HS-27A (cell line): Measurements from ENCODE around the gene MUC20.
"Not testable (repeated sequence)": the region's sequence is repeated elsewhere in the genome, so short reads cannot be mapped to it uniquely, and the experiment has no call there.

ENCODE experiments used
- DNase-seq: peaks from one replicate; pipeline ENCODE4 v3.0.0-alpha.2; 2012; ENCODE audit warnings: low read depth, missing footprints

MUC20 gene

GRCh38 chr3:195731356-195731905 lies 10.7 kb downstream of the MUC20 start:
- no peak for DNase-seq

- no peak for DNase-seq
Measured at GRCh38 chr3:195732940-195733339, 12.2 kb downstream of the MUC20 start.

- DNase-seq, result no peak
Measured at GRCh38 chr3:195735036-195735695, 14.4 kb downstream of the MUC20 start.

- no peak for DNase-seq
Measured at GRCh38 chr3:195736866-195737490, 16.2 kb downstream of the MUC20 start.

GRCh38 chr3:195737782-195738181 lies 17.0 kb downstream of the MUC20 start:
- not testable (repeated sequence) for DNase-seq

GRCh38 chr3:195738274-195739044 lies 17.7 kb downstream of the MUC20 start:
- DNase-seq, result no peak

DNA sequence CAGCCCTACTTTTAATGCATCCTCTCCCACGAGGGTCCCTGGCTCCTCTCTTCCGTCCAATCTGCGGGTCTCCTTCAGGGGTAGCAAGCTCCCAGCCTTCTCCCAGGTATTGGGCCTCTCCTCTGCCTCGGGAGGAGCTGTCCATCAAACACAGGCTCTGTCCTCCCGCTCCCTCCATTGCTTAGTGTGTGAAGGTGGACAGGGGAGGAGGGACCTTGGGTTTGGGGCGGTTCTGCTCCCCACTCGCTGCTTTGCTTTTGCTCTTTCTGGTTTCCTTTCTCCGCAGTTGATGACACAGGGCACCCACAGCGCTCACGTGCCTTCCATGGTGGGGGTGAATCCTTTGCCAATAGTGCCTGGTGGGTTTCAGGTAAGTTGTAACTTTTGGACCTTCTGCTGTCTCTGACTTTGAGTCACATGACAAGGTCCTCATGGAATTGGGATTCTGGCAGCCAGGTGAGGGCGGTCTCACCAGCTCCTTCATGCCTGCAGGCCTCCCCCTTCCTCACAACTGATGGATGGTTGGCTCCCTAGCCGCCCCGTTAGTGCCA lies 18.9 kb downstream of the MUC20 start:
- DNase-seq, result no peak

DNA sequence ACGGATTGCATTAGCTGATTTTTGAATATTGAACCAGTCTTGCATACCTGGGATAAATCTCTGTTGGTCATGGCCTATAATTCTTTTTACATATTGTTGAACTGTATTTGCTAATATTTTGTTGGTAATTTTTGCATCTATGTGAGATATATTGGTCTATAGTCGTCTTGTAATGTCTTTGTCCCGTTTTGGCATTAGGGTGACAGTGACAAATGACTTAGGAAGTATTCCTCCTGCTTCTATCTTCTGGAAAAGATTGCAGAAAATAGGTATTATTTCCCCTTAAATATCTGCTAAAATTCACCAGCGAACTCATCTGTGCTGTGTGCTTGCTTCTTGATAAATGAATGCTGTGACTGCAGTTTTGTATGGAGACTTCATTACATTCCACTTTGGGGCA lies 23.7 kb downstream of the MUC20 start:
- DNase-seq, result no peak

DNA sequence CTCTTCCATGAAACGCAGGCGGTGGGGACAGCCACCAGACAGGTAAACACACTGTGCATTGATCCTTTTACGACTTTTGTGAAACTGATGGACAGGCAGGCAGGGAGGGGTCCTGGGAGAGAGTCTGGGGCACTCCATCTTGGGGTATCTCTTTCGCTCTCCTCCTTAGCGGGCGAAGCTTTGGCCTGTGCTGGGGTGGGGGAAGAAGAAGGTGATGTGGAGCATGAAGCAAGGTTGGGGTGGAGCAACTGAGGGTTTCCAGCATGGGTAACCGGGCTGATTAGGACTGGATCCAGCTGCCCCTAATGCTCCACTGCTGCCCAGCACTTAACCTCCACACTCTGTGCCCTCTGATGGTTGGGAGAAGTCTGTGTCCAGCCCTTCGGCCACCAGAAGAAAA lies 25.6 kb downstream of the MUC20 start:
- no peak for DNase-seq

DNA sequence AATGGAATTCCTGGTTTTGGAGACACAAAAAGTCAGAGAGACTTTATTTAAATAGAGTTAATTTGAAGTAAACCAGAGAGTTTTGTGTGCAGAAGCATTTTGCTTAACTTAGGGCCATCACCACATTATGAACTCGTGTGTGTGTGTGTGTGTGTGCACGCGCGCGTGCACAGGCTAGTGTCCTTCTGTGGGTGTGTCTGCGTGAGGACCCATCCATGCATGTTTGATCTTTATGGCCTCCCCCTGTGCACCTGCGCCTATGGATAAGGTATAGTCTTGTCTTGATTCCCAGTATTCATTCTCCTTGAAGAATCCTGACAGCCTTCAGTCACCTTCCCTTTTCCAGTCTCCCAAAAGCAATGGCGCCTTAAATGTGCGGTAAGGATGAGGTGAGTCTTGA lies 26.0 kb downstream of the MUC20 start:
- no peak for DNase-seq

DNA sequence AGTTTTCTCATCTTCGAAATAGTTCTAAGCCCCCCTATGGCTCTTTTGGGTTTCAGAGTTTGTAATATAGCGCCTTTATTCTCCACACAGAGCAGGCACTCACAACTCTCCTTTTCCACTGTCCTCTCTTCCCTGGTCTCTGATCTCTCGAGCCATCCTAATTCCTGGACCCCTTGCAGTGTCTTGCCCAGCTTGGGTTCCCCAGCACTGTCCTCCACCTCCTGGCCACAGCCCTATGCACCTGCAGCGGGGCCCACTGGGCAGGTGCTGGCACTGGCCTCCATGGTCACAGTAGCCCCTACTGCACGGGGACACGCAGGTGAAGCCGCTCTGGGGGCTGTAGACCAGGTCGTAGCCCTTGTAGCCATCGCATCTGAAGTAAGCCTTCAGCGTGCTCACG lies 27.9 kb downstream of the MUC20 start:
- no peak for DNase-seq

DNA sequence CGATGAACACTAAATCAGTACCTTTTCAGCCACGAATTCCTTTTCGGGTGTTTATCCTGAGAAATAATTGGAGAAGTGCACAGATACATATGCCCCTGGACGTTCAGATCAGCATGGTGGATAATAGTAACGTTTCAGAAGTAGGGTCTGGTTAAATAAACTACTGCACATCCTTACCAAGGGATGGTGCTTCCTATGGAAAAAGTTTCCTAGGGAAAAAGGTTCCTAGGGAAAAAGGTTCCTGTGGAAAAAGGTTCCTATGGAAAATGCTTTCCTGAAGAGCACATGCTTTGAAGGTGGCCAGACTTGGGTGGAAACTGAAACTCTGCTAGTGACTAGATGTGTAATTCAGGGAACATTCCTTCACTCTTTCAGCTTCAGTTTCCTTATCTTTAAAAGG lies 28.3 kb downstream of the MUC20 start:
- not testable (repeated sequence) for DNase-seq

DNA sequence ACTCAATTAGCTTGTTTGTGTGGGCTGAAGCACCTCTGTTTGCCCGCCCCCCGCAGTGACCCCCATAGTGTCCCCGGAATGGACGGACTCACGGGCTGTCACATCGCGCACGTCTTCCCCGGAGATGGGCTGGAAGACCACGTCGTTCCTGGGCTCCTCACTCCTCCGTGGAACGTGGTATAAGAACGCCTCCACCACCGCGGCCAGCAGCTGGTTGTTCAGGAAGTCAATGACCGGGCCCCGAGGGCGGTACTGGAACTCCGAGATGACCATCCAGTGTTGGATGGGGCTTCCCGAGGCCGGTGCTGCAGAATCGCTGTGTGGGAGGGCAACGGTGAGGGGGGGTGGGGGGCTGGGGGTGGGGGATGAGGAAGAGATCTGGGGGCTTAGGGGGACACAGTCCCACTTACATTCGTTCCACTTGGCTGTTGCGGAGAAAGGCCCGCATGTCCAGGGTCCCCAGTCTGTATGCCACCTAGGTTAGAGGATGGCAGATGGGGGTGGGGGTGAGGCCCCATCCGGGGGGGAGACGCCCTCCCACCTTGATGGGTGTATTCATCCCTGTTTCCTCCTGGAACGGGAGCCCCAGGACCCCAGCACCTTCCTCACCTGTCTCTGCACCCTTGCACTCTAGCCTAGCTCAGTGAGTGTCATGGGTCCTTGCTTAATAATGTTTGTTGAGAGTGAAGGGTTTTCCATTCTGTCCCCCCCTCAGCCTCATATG lies 30.2 kb downstream of the MUC20 start:
- no peak for DNase-seq

GRCh38 chr3:195751560-195751959 lies 30.8 kb downstream of the MUC20 start:
- no peak for DNase-seq

- DNase-seq, result no peak
Measured at GRCh38 chr3:195752066-195752465, 31.3 kb downstream of the MUC20 start.

DNA sequence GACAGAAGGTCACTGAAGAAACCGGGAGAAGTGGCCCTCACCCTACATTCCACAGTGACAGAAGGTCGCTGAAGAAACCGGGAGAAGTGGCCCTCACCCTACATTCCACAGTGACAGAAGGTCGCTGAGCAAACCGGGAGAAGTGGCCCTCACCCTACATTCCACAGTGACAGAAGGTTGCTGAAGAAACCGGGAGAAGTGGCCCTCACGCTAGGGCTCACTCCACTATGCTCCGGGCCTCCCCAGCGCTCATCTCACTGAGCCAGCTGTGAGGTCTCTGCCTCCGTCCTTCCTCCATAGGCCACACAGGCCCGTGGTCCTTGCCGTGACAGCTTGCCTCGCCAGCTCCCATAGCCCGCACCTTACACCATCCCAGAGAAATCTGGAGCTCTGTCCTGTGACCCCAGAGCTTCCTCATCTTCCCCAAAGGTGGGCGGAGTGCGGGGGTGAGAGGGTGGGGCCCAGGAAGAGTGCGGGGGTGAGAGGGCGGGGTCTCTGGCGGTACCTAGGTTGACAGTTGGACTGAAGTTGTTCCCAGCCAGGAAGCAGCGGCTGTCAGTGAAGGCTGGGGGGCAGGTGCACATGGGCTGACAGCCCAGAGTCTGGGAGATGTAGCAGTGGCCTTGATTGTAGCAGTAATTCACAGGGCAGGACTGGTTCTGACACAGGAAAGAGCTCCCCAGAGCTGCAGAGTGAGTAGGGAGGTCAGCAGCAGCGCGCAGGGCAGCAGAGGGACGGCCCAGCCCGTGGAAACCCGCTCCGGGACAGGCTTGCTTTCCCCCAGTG lies 32.0 kb downstream of the MUC20 start:
- DNase-seq, result no peak

DNA sequence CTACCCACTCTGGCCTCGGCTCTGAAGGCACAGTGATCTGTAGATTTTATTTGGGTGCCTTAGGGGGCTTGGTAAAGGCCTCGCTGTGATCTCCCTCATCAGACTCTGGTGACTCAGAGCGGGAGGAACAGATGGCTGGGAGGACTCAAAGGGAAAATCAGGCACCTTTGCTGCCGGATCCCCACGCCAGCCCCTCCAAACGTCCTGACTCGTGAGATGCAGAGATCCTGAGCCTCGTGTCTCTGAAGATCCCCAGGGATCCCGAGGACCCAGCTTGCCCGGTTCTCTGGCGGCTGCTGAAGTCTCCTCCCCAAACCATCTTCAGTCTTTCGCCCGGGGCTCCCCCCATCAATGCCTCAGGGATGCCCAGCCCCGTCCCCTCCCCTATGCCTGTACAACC lies 32.8 kb downstream of the MUC20 start:
- DNase-seq, result no peak

DNA sequence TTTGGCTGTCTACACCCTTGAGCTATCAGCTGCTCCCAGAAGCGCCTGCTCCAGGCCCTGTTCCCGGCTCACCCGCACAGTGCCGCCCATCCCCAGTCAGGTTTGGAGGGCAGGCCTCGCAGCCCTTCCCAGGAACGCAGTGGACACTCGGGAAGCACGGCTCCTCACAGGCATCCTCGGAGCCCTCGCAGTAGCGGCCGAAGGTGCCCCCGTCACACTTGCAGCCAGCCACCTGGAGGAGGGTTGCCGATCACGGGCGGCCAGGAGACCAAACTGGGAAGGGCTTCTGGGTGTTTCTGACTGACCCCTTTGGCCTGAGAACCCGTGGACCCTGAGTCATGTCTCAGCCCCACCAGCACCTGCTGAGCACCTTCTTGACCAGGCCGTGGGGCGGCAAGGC lies 33.4 kb downstream of the MUC20 start:
- no peak for DNase-seq

DNA sequence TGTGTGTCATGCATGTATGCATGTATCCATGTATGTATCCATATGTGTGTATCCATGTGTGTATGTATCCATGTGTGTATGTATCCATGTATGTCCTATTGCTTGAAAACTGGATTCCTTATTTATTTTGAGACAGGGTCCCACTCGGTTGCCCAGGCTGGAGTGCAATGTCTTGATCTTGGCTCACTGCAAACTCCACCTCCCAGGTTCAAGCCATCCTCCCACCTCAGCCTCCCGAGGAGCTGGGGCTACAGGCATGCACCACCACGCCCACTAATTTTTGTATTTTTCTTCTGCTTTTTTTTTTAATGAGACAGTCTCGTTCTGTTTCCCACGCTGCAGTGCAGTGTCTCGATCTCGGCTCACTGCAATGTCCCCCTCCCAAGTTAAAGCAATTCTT lies 34.1 kb downstream of the MUC20 start:
- no peak for DNase-seq

- DNase-seq, result no peak
Measured at GRCh38 chr3:195755391-195755790, 34.6 kb downstream of the MUC20 start.
